22Rv1 (cell line): ENCODE measurements around the gene CEP78.

ENCODE experiments used
- ZFX ChIP-seq: fragments of 450-650 bp; IDR thresholded peaks from 2 replicates; pipeline ENCODE4 v1.6.1; 2017; ENCODE audit warnings: antibody characterized with exemption, borderline replicate concordance
- TF ChIP-seq, protein P1 (sequence below): fragments of 450-650 bp; IDR thresholded peaks from 2 replicates; pipeline ENCODE4 v1.5.1; 2017; ENCODE audit warnings: mild to moderate bottlenecking

DNA sequence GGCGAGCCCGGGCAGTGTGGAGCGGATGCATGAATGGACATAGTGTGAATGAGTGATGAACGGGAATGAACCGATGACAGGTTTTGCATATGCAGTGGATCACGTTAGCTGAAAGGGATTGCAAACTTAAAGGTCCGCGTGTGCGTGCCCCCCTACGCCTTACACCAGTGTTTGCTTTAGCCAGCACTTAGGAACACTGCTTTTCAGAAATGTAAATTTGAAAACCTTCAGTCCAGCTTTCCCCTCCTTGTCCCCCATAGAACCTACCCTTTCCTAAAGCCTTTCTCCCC is 61.7 kb downstream of the CEP78 start:
- TF ChIP-seq, protein P1, sequence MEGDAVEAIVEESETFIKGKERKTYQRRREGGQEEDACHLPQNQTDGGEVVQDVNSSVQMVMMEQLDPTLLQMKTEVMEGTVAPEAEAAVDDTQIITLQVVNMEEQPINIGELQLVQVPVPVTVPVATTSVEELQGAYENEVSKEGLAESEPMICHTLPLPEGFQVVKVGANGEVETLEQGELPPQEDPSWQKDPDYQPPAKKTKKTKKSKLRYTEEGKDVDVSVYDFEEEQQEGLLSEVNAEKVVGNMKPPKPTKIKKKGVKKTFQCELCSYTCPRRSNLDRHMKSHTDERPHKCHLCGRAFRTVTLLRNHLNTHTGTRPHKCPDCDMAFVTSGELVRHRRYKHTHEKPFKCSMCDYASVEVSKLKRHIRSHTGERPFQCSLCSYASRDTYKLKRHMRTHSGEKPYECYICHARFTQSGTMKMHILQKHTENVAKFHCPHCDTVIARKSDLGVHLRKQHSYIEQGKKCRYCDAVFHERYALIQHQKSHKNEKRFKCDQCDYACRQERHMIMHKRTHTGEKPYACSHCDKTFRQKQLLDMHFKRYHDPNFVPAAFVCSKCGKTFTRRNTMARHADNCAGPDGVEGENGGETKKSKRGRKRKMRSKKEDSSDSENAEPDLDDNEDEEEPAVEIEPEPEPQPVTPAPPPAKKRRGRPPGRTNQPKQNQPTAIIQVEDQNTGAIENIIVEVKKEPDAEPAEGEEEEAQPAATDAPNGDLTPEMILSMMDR = no peak
- TF ChIP-seq ZFX = no peak
